Neural progenitor cell (in vitro differentiated cells): Measurements from ENCODE around the gene CHADL. TPM values are rescaled to one million over a fixed set of nuclear protein-coding genes. Genes with fewer than 3 reads are reported as not detected.

Source experiments
- DNase-seq: peaks from one replicate; pipeline ENCODE4 v3.0.0-alpha.2; 2016; ENCODE audit warnings: low spot score
- H2AFZ ChIP-seq: fragments of 200-600 bp; sonication (generic); replicated peaks from 2 replicates; pipeline ENCODE4 v1.6.1; 2016; ENCODE audit warnings: antibody characterized with exemption
- H3F3A ChIP-seq: fragments of 200-600 bp; sonication (generic); 2 replicates; pipeline ENCODE4 v1.6.1; 2016; ENCODE audit warnings: antibody characterized with exemption, low read depth
- H3K27ac ChIP-seq: fragments of 200-600 bp; sonication (generic); 2 replicates; pipeline ENCODE4 v1.5.1; 2016; ENCODE audit warnings: mild to moderate bottlenecking
- H3K27me3 ChIP-seq: fragments of 200-600 bp; sonication (generic); 2 replicates; pipeline ENCODE4 v1.6.1; 2016; ENCODE audit warnings: mild to moderate bottlenecking, moderate library complexity
- H3K36me3 ChIP-seq: fragments of 200-600 bp; sonication (generic); 2 replicates; pipeline ENCODE4 v1.5.1; 2016
- H3K4me1 ChIP-seq: fragments of 200-600 bp; sonication (generic); 2 replicates; pipeline ENCODE4 v1.6.1; 2016; ENCODE audit warnings: mixed run types
- H3K4me2 ChIP-seq: fragments of 200-600 bp; sonication (generic); 2 replicates; pipeline ENCODE4 v1.6.1; 2016
- H3K4me3 ChIP-seq: fragments of 200-600 bp; sonication (generic); 2 replicates; pipeline ENCODE4 v1.5.1; 2016
- H3K79me2 ChIP-seq: fragments of 200-600 bp; sonication (generic); 2 replicates; pipeline ENCODE4 v1.6.1; 2016; ENCODE audit warnings: low read depth
- H3K9ac ChIP-seq: fragments of 200-600 bp; sonication (generic); 2 replicates; pipeline ENCODE4 v1.6.1; 2016
- H3K9me3 ChIP-seq: fragments of 200-600 bp; sonication (generic); 2 replicates; pipeline ENCODE4 v1.5.1; 2016; ENCODE audit warnings: low read depth
- H4K20me1 ChIP-seq: fragments of 200-600 bp; sonication (generic); 2 replicates; pipeline ENCODE4 v1.6.1; 2016; ENCODE audit warnings: low read depth
- H3K27ac Mint-ChIP-seq: 3 replicates; pipeline ENCODE4 v1.8.0; 2021; ENCODE audit warnings: mixed read lengths
- H3K27me3 Mint-ChIP-seq: 2 replicates; pipeline ENCODE4 v1.8.0; 2022; ENCODE audit warnings: low read depth, mild to moderate bottlenecking, inconsistent platforms, moderate library complexity, mixed read lengths; ENCODE audit not compliant: insufficient read depth
- H3K36me3 Mint-ChIP-seq: 3 replicates; pipeline ENCODE4 v1.8.0; 2021; ENCODE audit warnings: mixed read lengths
- H3K4me1 Mint-ChIP-seq: 3 replicates; pipeline ENCODE4 v1.8.0; 2021; ENCODE audit warnings: mixed read lengths
- H3K4me3 Mint-ChIP-seq: 3 replicates; pipeline ENCODE4 v1.8.0; 2021; ENCODE audit warnings: mild to moderate bottlenecking, moderate library complexity, mixed read lengths
- H3K9me3 Mint-ChIP-seq: 3 replicates; pipeline ENCODE4 v1.8.0; 2020; ENCODE audit warnings: mixed read lengths
- EZH2 ChIP-seq: fragments of 200-600 bp; sonication (generic); IDR thresholded peaks from 2 replicates; pipeline ENCODE4 v1.6.1; 2017; ENCODE audit warnings: antibody characterized with exemption, mild to moderate bottlenecking, moderate library complexity
- EZH2phosphoT487 ChIP-seq: fragments of 200-600 bp; sonication (generic); IDR thresholded peaks from 2 replicates; pipeline ENCODE4 v1.6.1; 2017; ENCODE audit warnings: antibody characterized with exemption
- total RNA-seq: library from RNA; depleted of rRNA; stranded (reverse); fragments of >200 nt; gene quantifications from 2 replicates; pipeline ENCODE4 v1.2.3, GENCODE V29; 2015; ENCODE audit warnings: low replicate concordance
- TF ChIP-seq, protein P1 (sequence below): fragments of 200-600 bp; sonication (generic); IDR thresholded peaks from 2 replicates; pipeline ENCODE4 v1.5.1; 2017; ENCODE audit warnings: antibody characterized with exemption, mild to moderate bottlenecking

The CHADL gene, protein sequence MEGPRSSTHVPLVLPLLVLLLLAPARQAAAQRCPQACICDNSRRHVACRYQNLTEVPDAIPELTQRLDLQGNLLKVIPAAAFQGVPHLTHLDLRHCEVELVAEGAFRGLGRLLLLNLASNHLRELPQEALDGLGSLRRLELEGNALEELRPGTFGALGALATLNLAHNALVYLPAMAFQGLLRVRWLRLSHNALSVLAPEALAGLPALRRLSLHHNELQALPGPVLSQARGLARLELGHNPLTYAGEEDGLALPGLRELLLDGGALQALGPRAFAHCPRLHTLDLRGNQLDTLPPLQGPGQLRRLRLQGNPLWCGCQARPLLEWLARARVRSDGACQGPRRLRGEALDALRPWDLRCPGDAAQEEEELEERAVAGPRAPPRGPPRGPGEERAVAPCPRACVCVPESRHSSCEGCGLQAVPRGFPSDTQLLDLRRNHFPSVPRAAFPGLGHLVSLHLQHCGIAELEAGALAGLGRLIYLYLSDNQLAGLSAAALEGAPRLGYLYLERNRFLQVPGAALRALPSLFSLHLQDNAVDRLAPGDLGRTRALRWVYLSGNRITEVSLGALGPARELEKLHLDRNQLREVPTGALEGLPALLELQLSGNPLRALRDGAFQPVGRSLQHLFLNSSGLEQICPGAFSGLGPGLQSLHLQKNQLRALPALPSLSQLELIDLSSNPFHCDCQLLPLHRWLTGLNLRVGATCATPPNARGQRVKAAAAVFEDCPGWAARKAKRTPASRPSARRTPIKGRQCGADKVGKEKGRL
- total RNA-seq = 0.56 TPM in 1 of 2 replicates, not detected in the other

DNA sequence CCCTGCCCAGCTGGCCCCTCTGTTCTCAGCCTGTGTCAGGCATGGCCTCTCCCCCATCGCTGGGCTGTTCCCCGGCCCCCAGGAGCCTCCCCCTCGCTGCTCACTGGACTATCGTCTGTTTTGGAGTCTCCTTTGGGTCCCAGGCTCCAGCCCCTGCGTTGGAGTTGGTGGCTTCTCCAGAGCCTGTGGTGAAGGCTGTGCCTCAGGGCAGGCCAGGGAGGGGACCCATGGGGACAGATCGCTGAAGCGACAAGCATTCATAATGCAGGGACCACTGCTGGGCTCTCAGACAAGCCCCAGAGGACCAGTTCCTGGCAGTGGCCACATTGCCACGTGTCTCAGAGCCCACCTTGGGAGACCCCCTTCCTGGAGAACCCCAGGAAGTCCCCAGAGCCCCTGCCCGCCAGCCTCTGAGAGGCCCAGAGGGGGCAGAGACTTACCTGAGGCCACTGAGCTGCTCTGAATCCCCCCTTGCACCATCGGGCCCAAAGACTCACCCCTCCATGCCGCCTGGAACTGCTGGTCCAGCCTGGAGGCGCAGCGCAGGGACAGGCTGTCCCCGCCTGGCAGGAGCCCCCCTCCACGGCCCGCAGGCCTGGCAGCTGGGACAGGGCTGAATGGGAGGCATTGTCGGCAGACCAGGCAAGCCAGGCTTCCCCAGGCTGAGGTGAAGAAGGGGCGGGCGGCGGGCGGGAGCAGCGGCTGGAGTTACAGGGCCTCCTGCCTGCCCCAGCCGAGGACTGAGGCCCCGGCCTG is at the start of gene CHADL:
TSS of gene CHADL (minus strand) at position 555 of the 756 bp plus-strand sequence. CDS start at position 505, 50 bp downstream.
- Histone ChIP-seq H3K4me3 (no peak within 1 kb of the TSS), H3K27me3 (peaks cover 21% of the 10 kb centered on the region), H3F3A (peaks cover 31% of the 10 kb centered on the region), H4K20me1 (no peaks in the 10 kb centered on the region), H3K36me3 (no peaks in the 10 kb centered on the region), H3K9me3 (no peaks in the 10 kb centered on the region), H3K4me2 (no peak within 1 kb of the TSS), H3K27ac (no peak within 1 kb of the TSS), H3K79me2 (no peaks in the 10 kb centered on the region), H3K4me1 (peaks cover 9% of the 10 kb centered on the region), H3K9ac (no peak within 1 kb of the TSS), H2AFZ (no peak within 1 kb of the TSS)
- peak; percentile 62 for DNase-seq
- H3K4me3 Mint-ChIP-seq = peak within 1 kb of the TSS; percentile 25
- no peaks in the 10 kb centered on the region for H3K9me3 Mint-ChIP-seq
- peaks cover 10% of the 10 kb centered on the region for H3K4me1 Mint-ChIP-seq
- peaks cover 2% of the 10 kb centered on the region for H3K36me3 Mint-ChIP-seq
- peaks cover 2% of the 10 kb centered on the region for H3K27me3 Mint-ChIP-seq
- no peak within 1 kb of the TSS for H3K27ac Mint-ChIP-seq
- TF ChIP-seq, protein P1, sequence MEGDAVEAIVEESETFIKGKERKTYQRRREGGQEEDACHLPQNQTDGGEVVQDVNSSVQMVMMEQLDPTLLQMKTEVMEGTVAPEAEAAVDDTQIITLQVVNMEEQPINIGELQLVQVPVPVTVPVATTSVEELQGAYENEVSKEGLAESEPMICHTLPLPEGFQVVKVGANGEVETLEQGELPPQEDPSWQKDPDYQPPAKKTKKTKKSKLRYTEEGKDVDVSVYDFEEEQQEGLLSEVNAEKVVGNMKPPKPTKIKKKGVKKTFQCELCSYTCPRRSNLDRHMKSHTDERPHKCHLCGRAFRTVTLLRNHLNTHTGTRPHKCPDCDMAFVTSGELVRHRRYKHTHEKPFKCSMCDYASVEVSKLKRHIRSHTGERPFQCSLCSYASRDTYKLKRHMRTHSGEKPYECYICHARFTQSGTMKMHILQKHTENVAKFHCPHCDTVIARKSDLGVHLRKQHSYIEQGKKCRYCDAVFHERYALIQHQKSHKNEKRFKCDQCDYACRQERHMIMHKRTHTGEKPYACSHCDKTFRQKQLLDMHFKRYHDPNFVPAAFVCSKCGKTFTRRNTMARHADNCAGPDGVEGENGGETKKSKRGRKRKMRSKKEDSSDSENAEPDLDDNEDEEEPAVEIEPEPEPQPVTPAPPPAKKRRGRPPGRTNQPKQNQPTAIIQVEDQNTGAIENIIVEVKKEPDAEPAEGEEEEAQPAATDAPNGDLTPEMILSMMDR = no peak
- TF ChIP-seq EZH2phosphoT487 = no peak
- TF ChIP-seq EZH2 = no peak

DNA sequence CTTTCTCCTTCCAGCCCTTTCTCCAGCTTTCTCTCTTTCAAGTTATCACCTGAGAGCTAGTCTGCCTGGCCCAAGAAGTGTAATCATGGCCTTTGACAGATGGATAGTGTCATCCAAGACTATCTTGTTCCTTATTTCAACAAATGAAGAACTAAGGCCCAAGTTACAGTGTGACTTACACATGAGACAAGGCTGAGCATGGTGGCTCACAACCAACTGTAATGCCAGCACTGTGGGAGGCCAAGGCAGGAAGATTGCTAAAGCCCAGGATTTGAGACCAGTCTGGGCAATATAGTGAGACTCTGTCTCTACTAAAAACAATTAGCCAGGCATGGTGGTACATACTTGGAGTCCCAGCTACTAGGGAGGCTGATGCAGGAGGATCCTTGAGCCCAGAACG is 48.9 kb upstream of the CHADL start:
- H3K36me3 Mint-ChIP-seq = no peaks in the 10 kb centered on the region
- Histone ChIP-seq H3K4me3 (no peak overlapping the region), H3K27me3 (no peaks in the 10 kb centered on the region), H3K4me1 (peaks cover 14% of the 10 kb centered on the region), H3K9me3 (no peaks in the 10 kb centered on the region), H3F3A (peaks cover 20% of the 10 kb centered on the region), H4K20me1 (no peaks in the 10 kb centered on the region), H2AFZ (no peak overlapping the region), H3K79me2 (peaks cover 12% of the 10 kb centered on the region), H3K9ac (no peak overlapping the region), H3K4me2 (no peak overlapping the region), H3K27ac (no peak overlapping the region), H3K36me3 (no peaks in the 10 kb centered on the region)
- peak overlapping the region; percentile 74 for H3K27ac Mint-ChIP-seq
- TF ChIP-seq EZH2 (no peak), EZH2phosphoT487 (no peak)
- TF ChIP-seq, protein P1 = no peak
- H3K4me3 Mint-ChIP-seq = no peak overlapping the region
- H3K27me3 Mint-ChIP-seq = peaks cover 2% of the 10 kb centered on the region
- DNase-seq = no peak
- H3K9me3 Mint-ChIP-seq = no peaks in the 10 kb centered on the region
- H3K4me1 Mint-ChIP-seq = peaks cover 13% of the 10 kb centered on the region

DNA sequence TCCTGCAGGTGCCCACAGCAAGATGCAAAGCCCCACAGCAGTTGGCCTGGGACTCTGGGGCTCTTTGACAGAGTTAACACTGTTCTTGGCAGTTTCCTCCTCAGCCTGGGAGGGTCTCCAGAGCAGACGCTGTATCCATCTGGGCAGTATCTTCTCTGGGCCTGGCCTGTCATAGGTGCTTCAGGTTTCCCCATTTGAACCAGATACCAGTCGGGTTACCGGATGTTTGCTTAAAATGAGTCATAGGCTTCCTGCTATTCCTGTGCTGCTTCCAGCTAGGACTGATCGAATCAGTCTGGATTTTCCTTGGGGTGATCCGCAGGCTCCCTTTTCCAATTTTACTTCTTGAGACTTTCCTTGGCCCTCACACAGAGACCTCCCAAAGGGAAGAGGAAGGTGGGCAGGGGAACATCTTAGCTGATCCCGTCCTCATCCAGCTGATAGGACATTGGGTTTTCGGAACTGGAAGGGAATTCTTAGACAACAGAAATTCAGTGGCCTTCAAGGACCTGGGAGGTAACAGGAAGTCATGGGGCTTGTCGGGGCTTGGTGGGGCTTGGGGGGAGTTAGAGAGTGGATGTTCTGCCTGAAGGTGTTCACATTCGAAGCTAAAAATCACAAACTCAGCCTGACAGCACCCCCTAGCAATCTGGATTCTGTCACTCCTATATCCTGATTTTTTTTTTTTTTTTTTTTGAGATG is 47.7 kb upstream of the CHADL start:
- no peak for DNase-seq
- no peak overlapping the region for H3K9ac ChIP-seq
- H2AFZ ChIP-seq = no peak overlapping the region

More for the DNA sequence above, 47.7 kb upstream of the CHADL start:
- Mint-ChIP-seq H3K4me1 (peaks cover 16% of the 10 kb centered on the region), H3K4me3 (peak overlapping the region; percentile 72), H3K27ac (no peak overlapping the region), H3K36me3 (peaks cover 3% of the 10 kb centered on the region), H3K27me3 (peaks cover 2% of the 10 kb centered on the region), H3K9me3 (no peaks in the 10 kb centered on the region)
- H3F3A ChIP-seq = peaks cover 20% of the 10 kb centered on the region
- H3K27me3 ChIP-seq = no peaks in the 10 kb centered on the region
- H3K4me3 ChIP-seq = no peak overlapping the region
- H3K4me1 ChIP-seq = peaks cover 14% of the 10 kb centered on the region
- H3K27ac ChIP-seq = peak overlapping the region; percentile 39
- peaks cover 25% of the 10 kb centered on the region for H3K79me2 ChIP-seq
- TF ChIP-seq, protein P1 = no peak
- TF ChIP-seq EZH2phosphoT487 = no peak
- no peaks in the 10 kb centered on the region for H3K9me3 ChIP-seq
- H3K4me2 ChIP-seq = no peak overlapping the region
- no peaks in the 10 kb centered on the region for H4K20me1 ChIP-seq
- no peaks in the 10 kb centered on the region for H3K36me3 ChIP-seq
